SK-N-SH treated with all-trans-retinoic acid at 6 μM for 48 hours (cell line): ENCODE data around the gene ASCL5.

Experiments
- ATAC-seq: fragments of 200-7000 bp; cut with Tn5 transposase; 3 replicates; pipeline ENCODE4 v1.9.1; 2020; ENCODE audit warnings: mild to moderate bottlenecking, moderate library complexity
- ARNTL ChIP-seq: fragments of 450-650 bp; formaldehyde crosslinking; IDR thresholded peaks from 2 replicates; pipeline ENCODE4 v1.5.0; 2020; ENCODE audit warnings: low read depth, mild to moderate bottlenecking, moderate library complexity, borderline replicate concordance
- BACH2 ChIP-seq: fragments of 250-450 bp; sonication (Bioruptor Pico); IDR thresholded peaks from 2 replicates; pipeline ENCODE4 v1.9.0; 2021; ENCODE audit warnings: mild to moderate bottlenecking, borderline replicate concordance
- CSDC2 ChIP-seq: fragments of 250-450 bp; sonication (Bioruptor Pico); IDR thresholded peaks from 2 replicates; pipeline ENCODE4 v1.5.0; 2020; ENCODE audit warnings: mild to moderate bottlenecking, moderate library complexity
- GLIS3 ChIP-seq: fragments of 250-450 bp; sonication (Bioruptor Pico); IDR thresholded peaks from 2 replicates; pipeline ENCODE4 v1.5.0; 2020; ENCODE audit warnings: mild to moderate bottlenecking, moderate library complexity
- ISL1 ChIP-seq: fragments of 250-450 bp; sonication (Bioruptor Pico); IDR thresholded peaks from 2 replicates; pipeline ENCODE4 v2.1.2; 2022; ENCODE audit warnings: mild to moderate bottlenecking, moderate library complexity
- OSR1 ChIP-seq: fragments of 250-450 bp; sonication (Bioruptor Pico); IDR thresholded peaks from 2 replicates; pipeline ENCODE4 v1.8.0; 2022; ENCODE audit warnings: moderate library complexity, mild to moderate bottlenecking, inconsistent platforms
- POU6F1 ChIP-seq: fragments of 250-450 bp; sonication (Bioruptor Pico); IDR thresholded peaks from 2 replicates; pipeline ENCODE4 v1.8.0; 2021; ENCODE audit warnings: low read depth, mild to moderate bottlenecking, moderate library complexity, borderline replicate concordance
- PPARA ChIP-seq: fragments of 250-450 bp; sonication (Bioruptor Pico); IDR thresholded peaks from 2 replicates; pipeline ENCODE4 v1.5.0; 2020; ENCODE audit warnings: mild to moderate bottlenecking, borderline replicate concordance
- RARB ChIP-seq: fragments of 250-450 bp; sonication (Bioruptor Pico); IDR thresholded peaks from 2 replicates; pipeline ENCODE4 v1.8.0; 2021; ENCODE audit warnings: mild to moderate bottlenecking, moderate library complexity
- SNAI2 ChIP-seq: fragments of 250-450 bp; sonication (Bioruptor Pico); IDR thresholded peaks from 2 replicates; pipeline ENCODE4 v1.5.0; 2020; ENCODE audit warnings: mild to moderate bottlenecking, moderate library complexity
- TCF4 ChIP-seq: fragments of 250-450 bp; sonication (Bioruptor Pico); IDR thresholded peaks from 2 replicates; pipeline ENCODE4 v1.8.0; 2021; ENCODE audit warnings: mild to moderate bottlenecking, moderate library complexity, borderline replicate concordance
- TOX ChIP-seq: fragments of 250-450 bp; sonication (Bioruptor Pico); IDR thresholded peaks from 2 replicates; pipeline ENCODE4 v1.8.0; 2021; ENCODE audit warnings: mild to moderate bottlenecking, moderate library complexity, borderline replicate concordance
- ZFP3 ChIP-seq: fragments of 250-450 bp; sonication (Bioruptor Pico); IDR thresholded peaks from 2 replicates; pipeline ENCODE4 v1.5.0; 2020; ENCODE audit warnings: mild to moderate bottlenecking, moderate library complexity
- ZFP30 ChIP-seq: fragments of 450-650 bp; formaldehyde crosslinking; IDR thresholded peaks from 2 replicates; pipeline ENCODE4 v1.5.0; 2022; ENCODE audit warnings: mild to moderate bottlenecking, moderate library complexity
- ZNF565 ChIP-seq: fragments of 450-650 bp; formaldehyde crosslinking; conservative IDR thresholded peaks from 2 replicates; pipeline ENCODE4 v1.5.0; 2020; ENCODE audit warnings: low read depth, mild to moderate bottlenecking, moderate library complexity
- ZNF70 ChIP-seq: fragments of 450-650 bp; formaldehyde crosslinking; IDR thresholded peaks from 2 replicates; pipeline ENCODE4 v1.5.0; 2020; ENCODE audit warnings: mild to moderate bottlenecking, moderate library complexity
- ZNF8 ChIP-seq: fragments of 450-650 bp; formaldehyde crosslinking; IDR thresholded peaks from 2 replicates; pipeline ENCODE4 v1.5.0; 2020; ENCODE audit warnings: mild to moderate bottlenecking, moderate library complexity
- TF ChIP-seq, protein P1 (sequence below): fragments of 250-450 bp; sonication (Bioruptor Pico); IDR thresholded peaks from 2 replicates; pipeline ENCODE4 v1.5.1; 2021; ENCODE audit warnings: mild to moderate bottlenecking, moderate library complexity
- TF ChIP-seq, protein P2 (sequence below): fragments of 250-450 bp; sonication (Bioruptor Pico); IDR thresholded peaks from 2 replicates; pipeline ENCODE4 v1.5.0; 2020; ENCODE audit warnings: mild to moderate bottlenecking, moderate library complexity
- TF ChIP-seq, protein P3 (sequence below): fragments of 250-450 bp; sonication (Bioruptor Pico); IDR thresholded peaks from 2 replicates; pipeline ENCODE4 v1.8.0; 2020; ENCODE audit warnings: mild to moderate bottlenecking, moderate library complexity, borderline replicate concordance

The ASCL5 gene

GRCh38 chr1:201128476-201128875, 1.5 kb upstream of the ASCL5 start:
- ATAC-seq, result no peak
- TF ChIP-seq ZNF8 (CRISPR knock-in tag), result no peak
- TF ChIP-seq ZNF70 (CRISPR knock-in tag), result no peak
- no peak for TF ChIP-seq OSR1 (CRISPR knock-in tag)
- no peak for TF ChIP-seq ARNTL (CRISPR knock-in tag)
- TF ChIP-seq, protein P1, sequence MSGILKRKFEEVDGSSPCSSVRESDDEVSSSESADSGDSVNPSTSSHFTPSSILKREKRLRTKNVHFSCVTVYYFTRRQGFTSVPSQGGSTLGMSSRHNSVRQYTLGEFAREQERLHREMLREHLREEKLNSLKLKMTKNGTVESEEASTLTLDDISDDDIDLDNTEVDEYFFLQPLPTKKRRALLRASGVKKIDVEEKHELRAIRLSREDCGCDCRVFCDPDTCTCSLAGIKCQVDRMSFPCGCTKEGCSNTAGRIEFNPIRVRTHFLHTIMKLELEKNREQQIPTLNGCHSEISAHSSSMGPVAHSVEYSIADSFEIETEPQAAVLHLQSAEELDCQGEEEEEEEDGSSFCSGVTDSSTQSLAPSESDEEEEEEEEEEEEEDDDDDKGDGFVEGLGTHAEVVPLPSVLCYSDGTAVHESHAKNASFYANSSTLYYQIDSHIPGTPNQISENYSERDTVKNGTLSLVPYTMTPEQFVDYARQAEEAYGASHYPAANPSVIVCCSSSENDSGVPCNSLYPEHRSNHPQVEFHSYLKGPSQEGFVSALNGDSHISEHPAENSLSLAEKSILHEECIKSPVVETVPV, result no peak
- TF ChIP-seq TCF4 (CRISPR knock-in tag), result no peak

- TF ChIP-seq, protein P2, sequence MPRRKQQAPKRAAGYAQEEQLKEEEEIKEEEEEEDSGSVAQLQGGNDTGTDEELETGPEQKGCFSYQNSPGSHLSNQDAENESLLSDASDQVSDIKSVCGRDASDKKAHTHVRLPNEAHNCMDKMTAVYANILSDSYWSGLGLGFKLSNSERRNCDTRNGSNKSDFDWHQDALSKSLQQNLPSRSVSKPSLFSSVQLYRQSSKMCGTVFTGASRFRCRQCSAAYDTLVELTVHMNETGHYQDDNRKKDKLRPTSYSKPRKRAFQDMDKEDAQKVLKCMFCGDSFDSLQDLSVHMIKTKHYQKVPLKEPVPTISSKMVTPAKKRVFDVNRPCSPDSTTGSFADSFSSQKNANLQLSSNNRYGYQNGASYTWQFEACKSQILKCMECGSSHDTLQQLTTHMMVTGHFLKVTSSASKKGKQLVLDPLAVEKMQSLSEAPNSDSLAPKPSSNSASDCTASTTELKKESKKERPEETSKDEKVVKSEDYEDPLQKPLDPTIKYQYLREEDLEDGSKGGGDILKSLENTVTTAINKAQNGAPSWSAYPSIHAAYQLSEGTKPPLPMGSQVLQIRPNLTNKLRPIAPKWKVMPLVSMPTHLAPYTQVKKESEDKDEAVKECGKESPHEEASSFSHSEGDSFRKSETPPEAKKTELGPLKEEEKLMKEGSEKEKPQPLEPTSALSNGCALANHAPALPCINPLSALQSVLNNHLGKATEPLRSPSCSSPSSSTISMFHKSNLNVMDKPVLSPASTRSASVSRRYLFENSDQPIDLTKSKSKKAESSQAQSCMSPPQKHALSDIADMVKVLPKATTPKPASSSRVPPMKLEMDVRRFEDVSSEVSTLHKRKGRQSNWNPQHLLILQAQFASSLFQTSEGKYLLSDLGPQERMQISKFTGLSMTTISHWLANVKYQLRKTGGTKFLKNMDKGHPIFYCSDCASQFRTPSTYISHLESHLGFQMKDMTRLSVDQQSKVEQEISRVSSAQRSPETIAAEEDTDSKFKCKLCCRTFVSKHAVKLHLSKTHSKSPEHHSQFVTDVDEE (CRISPR knock-in tag), result no peak
- no peak for TF ChIP-seq CSDC2
- no peak for TF ChIP-seq OSR1 (CRISPR knock-in tag)
- no peak for TF ChIP-seq ZNF565 (CRISPR knock-in tag)
- no peak for TF ChIP-seq ISL1 (CRISPR knock-in tag)
- TF ChIP-seq BACH2 (CRISPR knock-in tag), result no peak
- TF ChIP-seq ZNF8 (CRISPR knock-in tag), result no peak
- no peak for TF ChIP-seq TCF4 (CRISPR knock-in tag)
- TF ChIP-seq ZFP30 (CRISPR knock-in tag), result no peak
- TF ChIP-seq SNAI2, result no peak
- TF ChIP-seq GLIS3 (CRISPR knock-in tag), result no peak
- TF ChIP-seq POU6F1 (CRISPR knock-in tag), result no peak
- TF ChIP-seq, protein P1, result no peak
- TF ChIP-seq PPARA (CRISPR knock-in tag), result no peak
- TF ChIP-seq RARB (CRISPR knock-in tag), result no peak
- no peak for TF ChIP-seq TOX (CRISPR knock-in tag)
- peak; percentile 13; the same call in 1 of the 3 replicates for ATAC-seq
Measured at GRCh38 chr1:201127755-201128455, 921 bp upstream of the ASCL5 start.

DNA sequence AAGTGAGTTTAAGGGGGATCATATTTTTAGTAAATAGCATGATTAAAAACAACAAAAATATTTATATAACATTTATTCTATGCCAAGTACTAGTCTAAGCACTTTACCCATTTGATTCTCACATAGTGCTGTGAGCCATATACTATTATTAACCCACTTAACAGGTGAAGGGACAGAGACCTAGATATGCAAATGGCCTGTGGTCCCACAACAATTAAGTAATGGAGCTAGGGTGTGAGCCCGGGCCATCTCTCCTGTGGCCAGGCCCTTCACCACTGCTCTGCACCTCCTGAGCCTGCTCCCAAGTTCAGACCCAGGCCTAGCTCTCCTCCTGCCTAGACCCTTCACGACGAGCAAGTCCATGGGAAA, 537 bp downstream of the ASCL5 start:
- no peak for ATAC-seq
- TF ChIP-seq, protein P1, result no peak
- TF ChIP-seq OSR1 (CRISPR knock-in tag), result no peak
- TF ChIP-seq SNAI2, result no peak
- TF ChIP-seq POU6F1 (CRISPR knock-in tag), result no peak
- TF ChIP-seq, protein P2 (CRISPR knock-in tag), result no peak
- TF ChIP-seq ZFP3, result no peak
- TF ChIP-seq RARB (CRISPR knock-in tag), result no peak
- no peak for TF ChIP-seq TCF4 (CRISPR knock-in tag)
- TF ChIP-seq, protein P3, sequence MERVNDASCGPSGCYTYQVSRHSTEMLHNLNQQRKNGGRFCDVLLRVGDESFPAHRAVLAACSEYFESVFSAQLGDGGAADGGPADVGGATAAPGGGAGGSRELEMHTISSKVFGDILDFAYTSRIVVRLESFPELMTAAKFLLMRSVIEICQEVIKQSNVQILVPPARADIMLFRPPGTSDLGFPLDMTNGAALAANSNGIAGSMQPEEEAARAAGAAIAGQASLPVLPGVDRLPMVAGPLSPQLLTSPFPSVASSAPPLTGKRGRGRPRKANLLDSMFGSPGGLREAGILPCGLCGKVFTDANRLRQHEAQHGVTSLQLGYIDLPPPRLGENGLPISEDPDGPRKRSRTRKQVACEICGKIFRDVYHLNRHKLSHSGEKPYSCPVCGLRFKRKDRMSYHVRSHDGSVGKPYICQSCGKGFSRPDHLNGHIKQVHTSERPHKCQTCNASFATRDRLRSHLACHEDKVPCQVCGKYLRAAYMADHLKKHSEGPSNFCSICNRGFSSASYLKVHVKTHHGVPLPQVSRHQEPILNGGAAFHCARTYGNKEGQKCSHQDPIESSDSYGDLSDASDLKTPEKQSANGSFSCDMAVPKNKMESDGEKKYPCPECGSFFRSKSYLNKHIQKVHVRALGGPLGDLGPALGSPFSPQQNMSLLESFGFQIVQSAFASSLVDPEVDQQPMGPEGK (CRISPR knock-in tag), result no peak
- no peak for TF ChIP-seq ZFP30 (CRISPR knock-in tag)
- TF ChIP-seq GLIS3 (CRISPR knock-in tag), result no peak
- no peak for TF ChIP-seq TOX (CRISPR knock-in tag)
- TF ChIP-seq ZNF70 (CRISPR knock-in tag), result no peak
